22Rv1 (cell line): ENCODE measurements around the gene PXDN.

ENCODE experiments used
- H3K27ac ChIP-seq: fragments of 450-650 bp; 2 replicates; pipeline ENCODE4 v1.5.1; 2017
- CTCF ChIP-seq: fragments of 450-650 bp; IDR thresholded peaks from 2 replicates; pipeline ENCODE4 v1.5.1; 2017; ENCODE audit warnings: mild to moderate bottlenecking
- ZFX ChIP-seq: fragments of 450-650 bp; IDR thresholded peaks from 2 replicates; pipeline ENCODE4 v1.6.1; 2017; ENCODE audit warnings: antibody characterized with exemption, borderline replicate concordance

The PXDN gene

GRCh38 chr2:1746174-1747064 is 2.1 kb upstream of the PXDN start:
- TF ChIP-seq CTCF: no peak
- no peak for TF ChIP-seq ZFX
- H3K27ac ChIP-seq: no peak overlapping the region

GRCh38 chr2:1745171-1746023 is 1.1 kb upstream of the PXDN start:
- TF ChIP-seq ZFX (no peak), CTCF (no peak)
- no peak overlapping the region for H3K27ac ChIP-seq

GRCh38 chr2:1744151-1744445 is 217 bp downstream of the PXDN start:
- TF ChIP-seq CTCF (no peak), ZFX (no peak)
- no peak overlapping the region for H3K27ac ChIP-seq

- no peak for TF ChIP-seq CTCF
- no peak for TF ChIP-seq ZFX
- H3K27ac ChIP-seq: no peak overlapping the region
Observed at GRCh38 chr2:1743396-1744150, 742 bp downstream of the PXDN start.

GRCh38 chr2:1742681-1743395 is 1.5 kb downstream of the PXDN start:
- H3K27ac ChIP-seq: no peak overlapping the region
- TF ChIP-seq CTCF (no peak), ZFX (no peak)

GRCh38 chr2:1742301-1742680 is 2.0 kb downstream of the PXDN start:
- no peak overlapping the region for H3K27ac ChIP-seq
- TF ChIP-seq ZFX (no peak), CTCF (no peak)
